ENCODE data around the gene ZNF132. TPM values are rescaled to one million over a fixed set of nuclear protein-coding genes. Genes with fewer than 3 reads are reported as not detected.
"Not testable (repeated sequence)": the region's sequence is repeated elsewhere in the genome, so short reads cannot be mapped to it uniquely, and the experiment has no call there.

Gene ZNF132
- total RNA-seq, 6 donors from 2014 or later = 3.5 to 18.9 (median 5.0) TPM

- Histone ChIP-seq H3K27me3 (no peaks in the 10 kb centered on the region), H3K4me1 (peaks cover under 1 to 6% (median 2%) of the 10 kb centered on the region in 4 donors), H3K27ac (no peak overlapping the region), H3K9me3 (no peaks in the 10 kb centered on the region), H3K4me3 (no peak overlapping the region), H3K36me3 (peaks cover 4 to 32% (median 17%) of the 10 kb centered on the region in 4 donors)
- ATAC-seq (ENCODE audit: low FRiP score in 2 of 2) = no peak
- 97% methylated on average over 34 to 35 of the region's 35 CpGs for WGBS, 2 donors
- peak in 1 of 2 donors; percentile 75 for DNase-seq
- TF ChIP-seq POLR2AphosphoS5 (IDR thresholded peaks at IDR 0.05) (no peak), EP300 (IDR thresholded peaks at IDR 0.05) (no peak)
Observed at GRCh38 chr19:58456111-58456510, 16.2 kb upstream of the ZNF132 start.

- Histone ChIP-seq H3K4me3 (no peak overlapping the region), H3K9me3 (no peaks in the 10 kb centered on the region), H3K36me3 (peaks cover 4 to 32% (median 17%) of the 10 kb centered on the region in 4 donors), H3K27ac (no peak overlapping the region), H3K27me3 (no peaks in the 10 kb centered on the region), H3K4me1 (peaks cover 6 to 12% (median 7%) of the 10 kb centered on the region in 4 donors)
- TF ChIP-seq EP300 (IDR thresholded peaks at IDR 0.05) = no peak
- TF ChIP-seq POLR2A (IDR thresholded peaks at IDR 0.05) = no peak
- TF ChIP-seq, protein P1, sequence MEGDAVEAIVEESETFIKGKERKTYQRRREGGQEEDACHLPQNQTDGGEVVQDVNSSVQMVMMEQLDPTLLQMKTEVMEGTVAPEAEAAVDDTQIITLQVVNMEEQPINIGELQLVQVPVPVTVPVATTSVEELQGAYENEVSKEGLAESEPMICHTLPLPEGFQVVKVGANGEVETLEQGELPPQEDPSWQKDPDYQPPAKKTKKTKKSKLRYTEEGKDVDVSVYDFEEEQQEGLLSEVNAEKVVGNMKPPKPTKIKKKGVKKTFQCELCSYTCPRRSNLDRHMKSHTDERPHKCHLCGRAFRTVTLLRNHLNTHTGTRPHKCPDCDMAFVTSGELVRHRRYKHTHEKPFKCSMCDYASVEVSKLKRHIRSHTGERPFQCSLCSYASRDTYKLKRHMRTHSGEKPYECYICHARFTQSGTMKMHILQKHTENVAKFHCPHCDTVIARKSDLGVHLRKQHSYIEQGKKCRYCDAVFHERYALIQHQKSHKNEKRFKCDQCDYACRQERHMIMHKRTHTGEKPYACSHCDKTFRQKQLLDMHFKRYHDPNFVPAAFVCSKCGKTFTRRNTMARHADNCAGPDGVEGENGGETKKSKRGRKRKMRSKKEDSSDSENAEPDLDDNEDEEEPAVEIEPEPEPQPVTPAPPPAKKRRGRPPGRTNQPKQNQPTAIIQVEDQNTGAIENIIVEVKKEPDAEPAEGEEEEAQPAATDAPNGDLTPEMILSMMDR (IDR thresholded peaks at IDR 0.05) = no peak
- TF ChIP-seq POLR2AphosphoS5 (IDR thresholded peaks at IDR 0.05) = no peak
- ATAC-seq (ENCODE audit: low FRiP score in 2 of 2) (no peak), DNase-seq (peak in 1 of 2 donors; percentile 60)
- WGBS, 2 donors = 87 to 92% methylated on average over 6 to 21 of the region's 21 CpGs
Observed at GRCh38 chr19:58455306-58455705, 15.4 kb upstream of the ZNF132 start.

- peaks cover 6 to 12% (median 7%) of the 10 kb centered on the region in 4 donors for H3K4me1 ChIP-seq
- DNase-seq (no peak), ATAC-seq (ENCODE audit: low FRiP score in 2 of 2) (no peak)
- H3K36me3 ChIP-seq = peaks cover 4 to 32% (median 17%) of the 10 kb centered on the region in 4 donors
- no peak for TF ChIP-seq POLR2AphosphoS5 (IDR thresholded peaks at IDR 0.05)
- TF ChIP-seq POLR2A (IDR thresholded peaks at IDR 0.05) = no peak
- TF ChIP-seq, protein P1 (IDR thresholded peaks at IDR 0.05) = no peak
- no peak for TF ChIP-seq EP300 (IDR thresholded peaks at IDR 0.05)
- no peak overlapping the region for H3K27ac ChIP-seq
- H3K9me3 ChIP-seq = peaks cover 0 to 4% (median 2%) of the 10 kb centered on the region in 4 donors
- WGBS, 2 donors = 88 to 91% methylated on average over 6 of the region's 6 CpGs
- H3K27me3 ChIP-seq = no peaks in the 10 kb centered on the region
- no peak overlapping the region for H3K4me3 ChIP-seq
Observed at GRCh38 chr19:58453743-58454142, 13.8 kb upstream of the ZNF132 start.

GRCh38 chr19:58451358-58452101, 11.6 kb upstream of the ZNF132 start, which contains the start of gene ZNF324B:
Gene ZNF324B (plus strand): TSS chr19:58451622. CDS start chr19:58453702, 2,080 bp downstream.
- ATAC-seq (ENCODE audit: low FRiP score in 2 of 2) (peak; percentile 97 to 99), DNase-seq (peak; percentile 96 to 98)
- Histone ChIP-seq H3K27ac (peak within 1 kb of the TSS in 3 of 4 donors; percentile 60 to 73 (median 62)), H3K4me1 (peaks cover 6 to 12% (median 7%) of the 10 kb centered on the region in 4 donors), H3K9me3 (peaks cover 0 to 8% (median 3%) of the 10 kb centered on the region in 4 donors), H3K27me3 (no peaks in the 10 kb centered on the region), H3K4me3 (peak within 1 kb of the TSS; percentile 64 to 99 (median 98)), H3K36me3 (peaks cover 4 to 25% (median 13%) of the 10 kb centered on the region in 4 donors)
- WGBS, 2 donors = 0% methylated on average over 4 to 18 of the region's 79 CpGs
- TF ChIP-seq, protein P1 (IDR thresholded peaks at IDR 0.05) = peak in 1 of 6 experiments; percentile 17
- TF ChIP-seq POLR2AphosphoS5 (IDR thresholded peaks at IDR 0.05) (peak; percentile 69 to 73), POLR2A (IDR thresholded peaks at IDR 0.05) (peak in 2 of 4 donors; percentile 29 to 75), EP300 (IDR thresholded peaks at IDR 0.05) (no peak)

DNA sequence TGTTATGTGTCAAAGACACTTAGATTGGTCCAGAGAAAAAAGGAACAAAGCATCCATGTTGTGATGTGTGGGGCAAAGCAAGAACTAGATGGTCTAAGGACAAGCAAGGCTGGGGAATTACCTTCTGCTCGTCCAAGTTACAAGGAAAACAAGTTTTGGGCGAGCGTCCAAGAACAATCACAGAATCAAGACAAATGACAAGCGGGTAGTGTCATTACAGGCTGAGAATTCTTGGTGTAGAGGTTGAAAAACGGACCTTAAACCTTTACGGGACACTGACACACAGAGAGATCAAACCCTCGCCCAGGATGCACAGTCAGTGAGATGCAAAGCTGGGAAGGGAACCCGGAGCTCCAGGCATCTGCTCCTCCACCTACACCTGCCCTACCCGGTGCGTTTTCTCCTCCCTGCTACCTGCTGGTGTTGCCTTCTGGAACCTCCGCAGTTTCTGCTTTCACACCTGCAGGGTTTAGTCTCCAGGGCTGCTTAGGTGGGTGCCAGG, 11.0 kb upstream of the ZNF132 start:
- ATAC-seq (ENCODE audit: low FRiP score in 2 of 2) = peak in 1 of 2 donors; percentile 24
- Histone ChIP-seq H3K4me3 (peak overlapping the region; percentile 64 to 99 (median 98)), H3K9me3 (peaks cover 0 to 8% (median 3%) of the 10 kb centered on the region in 4 donors), H3K27me3 (no peaks in the 10 kb centered on the region), H3K27ac (peak overlapping the region in 2 of 4 donors; percentile 60 to 73), H3K36me3 (peaks cover 4 to 18% (median 10%) of the 10 kb centered on the region in 4 donors), H3K4me1 (peaks cover 6 to 12% (median 7%) of the 10 kb centered on the region in 4 donors)
- TF ChIP-seq EP300 (IDR thresholded peaks at IDR 0.05) = no peak
- TF ChIP-seq, protein P1 (IDR thresholded peaks at IDR 0.05) = no peak
- TF ChIP-seq POLR2AphosphoS5 (IDR thresholded peaks at IDR 0.05) = no peak
- 8 to 9% methylated on average over 7 to 11 of the region's 11 CpGs for WGBS, 2 donors
- no peak for DNase-seq

- Histone ChIP-seq H3K4me1 (peaks cover 6 to 12% (median 7%) of the 10 kb centered on the region in 4 donors), H3K36me3 (peaks cover 3 to 13% (median 6%) of the 10 kb centered on the region in 4 donors)
- H3K4me3 ChIP-seq; H3K27ac ChIP-seq; H3K27me3 ChIP-seq; H3K9me3 ChIP-seq; DNase-seq; ATAC-seq (ENCODE audit: low FRiP score in 2 of 2): not testable (repeated sequence)
- 56 to 67% methylated on average over 5 of the region's 5 CpGs for WGBS, 2 donors
Observed at GRCh38 chr19:58449980-58450379, 10.0 kb upstream of the ZNF132 start.

DNA sequence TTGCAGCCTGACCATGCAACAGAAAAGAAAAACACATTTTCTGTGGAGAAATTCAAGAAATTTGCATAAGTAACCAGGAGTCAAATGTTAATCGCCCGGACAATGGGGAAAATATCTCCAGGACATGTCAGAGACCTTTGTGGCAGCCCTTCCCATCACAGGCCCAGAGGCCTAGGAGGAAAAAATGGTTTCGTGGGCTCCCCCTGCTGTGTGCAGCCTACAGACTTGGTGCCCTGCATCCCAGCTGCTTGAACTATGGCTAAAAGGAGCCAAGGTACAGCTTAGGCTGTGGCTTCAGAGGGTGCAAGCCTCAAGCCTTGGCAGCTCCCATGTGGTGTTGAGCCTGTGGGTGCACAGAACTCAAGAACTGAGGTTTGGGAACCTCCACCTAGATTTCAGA, 8.9 kb upstream of the ZNF132 start:
- H3K36me3 ChIP-seq; DNase-seq; H3K4me3 ChIP-seq; H3K27me3 ChIP-seq; H3K9me3 ChIP-seq; ATAC-seq (ENCODE audit: low FRiP score in 2 of 2); H3K27ac ChIP-seq: not testable (repeated sequence)
- 74 to 76% methylated on average over 3 of the region's 3 CpGs for WGBS, 2 donors
- H3K4me1 ChIP-seq = peaks cover 6 to 12% (median 7%) of the 10 kb centered on the region in 4 donors

Data from upper lobe of left lung (tissue), 6 donors.